ENCODE measurements around the gene UPF3A.
"Not testable (repeated sequence)": the region's sequence is repeated elsewhere in the genome, so short reads cannot be mapped to it uniquely, and the experiment has no call there.

The UPF3A gene

GRCh38 chr13:114339857-114340534 is 58.6 kb downstream of the UPF3A start:
- no peak for DNase-seq

GRCh38 chr13:114341003-114341777 is 59.8 kb downstream of the UPF3A start:
- no peak for DNase-seq

DNA sequence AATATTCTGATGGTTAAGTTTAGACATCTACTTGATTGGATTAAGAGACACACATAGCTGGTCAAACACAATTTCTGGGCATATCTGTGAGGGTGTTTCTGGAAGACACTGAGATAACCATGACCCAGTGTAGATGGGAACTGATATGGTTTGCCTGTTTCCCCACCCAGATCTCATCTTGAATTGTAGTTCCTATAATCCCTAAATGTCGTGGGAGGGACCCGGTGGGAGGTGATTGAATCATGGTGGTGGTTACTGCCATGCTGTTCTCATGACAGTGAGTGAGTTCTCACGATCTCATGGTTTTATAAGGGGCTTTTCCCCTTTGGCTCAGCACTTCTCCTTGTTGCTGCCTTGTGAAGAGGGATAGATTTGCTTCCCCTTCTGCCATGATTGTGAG is 65.9 kb downstream of the UPF3A start:
- not testable (repeated sequence) for DNase-seq

- not testable (repeated sequence) for DNase-seq
Measured at GRCh38 chr13:114352763-114353162, 71.4 kb downstream of the UPF3A start.

DNA sequence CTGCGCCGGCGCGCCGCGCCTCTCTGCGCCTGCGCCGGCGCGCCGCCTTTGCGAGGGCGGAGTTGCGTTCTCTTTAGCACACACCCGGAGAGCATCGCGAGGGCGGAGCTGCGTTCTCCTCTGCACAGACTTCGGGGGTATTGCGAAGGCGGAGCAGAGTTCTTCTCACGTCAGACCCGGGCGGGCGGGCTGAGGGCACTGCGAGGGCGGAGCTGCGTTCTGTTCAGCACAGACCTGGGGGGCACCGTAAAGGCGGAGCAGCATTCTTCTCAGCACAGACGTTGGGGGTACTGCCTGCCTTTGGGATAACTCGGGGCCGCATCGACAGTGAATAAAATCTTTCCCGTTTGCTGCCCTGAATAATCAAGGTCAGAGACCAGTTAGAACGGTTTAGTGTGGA is 72.0 kb downstream of the UPF3A start:
- DNase-seq = not testable (repeated sequence)
